ENCODE results near the gene NDUFA13.

Gene NDUFA13

DNA sequence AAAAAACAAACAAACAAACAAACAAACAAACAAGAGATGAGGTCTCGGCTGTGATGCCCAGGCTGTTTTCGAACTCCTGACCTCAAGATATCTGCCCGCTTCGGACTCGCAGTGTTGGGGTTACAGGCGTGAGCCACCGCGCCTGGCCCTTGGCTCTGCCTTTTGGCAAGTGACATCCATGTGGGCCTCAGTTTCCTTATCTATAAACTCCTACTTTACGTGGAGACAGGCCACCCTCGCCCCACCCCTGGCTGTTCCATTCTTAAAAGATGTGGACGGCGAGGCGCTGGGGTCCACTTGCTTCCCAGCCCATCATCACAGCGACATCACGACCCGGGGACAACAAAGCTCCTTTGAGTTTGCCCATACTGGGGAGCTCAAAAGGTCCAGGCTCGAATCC lies 2.3 kb upstream of the NDUFA13 start:
- no peak for DNase-seq

DNA sequence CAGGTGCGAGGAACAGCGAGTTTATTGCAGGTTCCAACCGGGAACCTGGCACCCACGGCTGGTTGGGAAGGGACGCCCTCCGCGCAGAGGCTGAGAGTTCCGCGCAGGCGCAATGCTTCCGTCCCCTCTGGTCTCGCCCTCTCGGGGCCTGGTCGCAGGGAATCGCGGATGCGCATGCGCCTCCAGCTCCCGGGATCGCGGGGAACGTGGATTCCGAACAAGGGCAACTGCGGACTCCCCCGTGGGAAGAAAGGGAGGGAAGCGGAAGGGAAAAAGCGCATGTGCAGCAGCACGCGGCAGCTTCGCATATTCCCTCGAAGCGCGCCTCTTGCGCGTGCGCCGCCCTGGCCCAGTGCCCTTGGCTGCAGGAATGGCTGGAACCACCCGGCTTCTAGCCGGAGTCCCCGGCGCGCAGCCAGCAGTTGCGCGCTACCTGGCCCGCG lies 1.8 kb upstream of the NDUFA13 start:
- DNase-seq: no peak

DNA sequence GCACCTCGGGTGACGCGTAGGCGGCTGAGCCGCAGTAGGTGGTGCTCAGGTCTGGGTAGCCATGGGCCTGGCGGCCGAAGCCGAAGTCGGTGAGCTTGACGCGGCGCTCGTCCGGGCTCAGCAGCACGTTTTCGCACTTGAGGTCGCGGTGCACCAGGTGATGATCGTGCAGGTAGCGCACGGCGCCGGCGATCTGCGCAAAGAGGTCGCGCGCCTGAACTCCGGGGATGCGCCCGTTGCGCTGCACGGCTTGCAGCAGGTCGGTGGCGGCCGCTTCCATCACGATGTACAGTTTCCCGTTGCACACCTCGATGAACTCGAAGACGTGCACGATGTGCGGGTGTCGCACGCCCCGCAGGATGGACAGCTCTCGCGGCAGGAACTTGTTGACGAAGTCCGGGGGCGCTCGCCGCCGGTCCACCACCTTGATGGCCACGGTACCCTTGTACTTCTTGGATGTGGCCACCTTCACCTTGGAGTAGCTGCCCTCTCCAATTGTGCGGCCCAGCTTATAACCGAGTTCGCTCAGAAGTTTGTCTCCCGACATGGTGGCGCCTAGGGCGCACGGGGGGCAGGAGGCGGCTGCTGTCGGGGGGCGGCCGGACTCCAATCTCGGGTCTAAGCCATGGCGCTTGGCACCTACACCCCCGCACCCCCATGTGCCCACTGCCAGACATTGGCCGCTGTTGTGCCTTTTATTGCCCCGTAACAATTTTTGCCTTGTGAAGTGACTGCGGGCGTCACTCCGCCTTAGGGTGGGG lies 964 bp upstream of the NDUFA13 start, which contains the start of gene TSSK6:
Gene TSSK6 (minus strand): TSS at position 668 of the 761 bp plus-strand sequence. CDS start 121 bp downstream, at position 547.
- no peak for DNase-seq

DNA sequence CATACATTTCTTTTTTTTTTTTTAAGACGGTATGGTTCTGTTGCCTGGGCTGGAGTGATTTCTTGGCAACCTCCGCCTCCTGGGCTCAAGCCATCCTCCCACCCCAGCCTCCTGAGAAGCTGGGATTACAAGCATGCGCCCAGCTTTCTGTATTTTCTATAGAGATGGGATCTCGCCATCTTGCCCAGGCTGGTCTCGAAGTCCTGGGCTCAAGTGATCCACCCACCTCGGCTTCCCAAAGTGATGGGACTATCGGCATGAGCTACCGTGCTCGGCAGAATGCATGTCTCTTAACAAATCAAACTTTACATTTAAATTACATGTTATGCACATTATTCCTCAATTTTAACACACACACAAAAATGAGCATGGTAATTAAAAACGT lies 1.2 kb downstream of the NDUFA13 start:
- DNase-seq: no peak

DNA sequence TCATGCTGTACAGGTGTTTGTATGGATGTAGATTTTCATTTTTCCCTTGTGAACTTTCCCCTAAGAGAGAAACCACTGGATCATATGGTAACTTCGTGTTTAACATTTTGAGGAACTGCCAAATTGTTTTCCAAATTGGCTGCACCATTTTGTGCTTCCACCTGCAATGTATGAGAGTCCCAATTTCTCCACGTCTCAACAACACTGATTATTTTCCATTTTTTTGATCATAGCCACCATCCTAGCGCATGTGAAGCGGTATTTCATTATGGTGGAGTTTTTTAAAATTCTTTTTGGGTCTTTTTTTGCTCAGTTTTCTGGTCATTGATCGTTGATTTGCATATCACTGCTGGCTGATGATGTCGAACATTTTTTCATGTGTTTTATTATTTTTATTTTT lies 5.0 kb downstream of the NDUFA13 start:
- DNase-seq: no peak

DNA sequence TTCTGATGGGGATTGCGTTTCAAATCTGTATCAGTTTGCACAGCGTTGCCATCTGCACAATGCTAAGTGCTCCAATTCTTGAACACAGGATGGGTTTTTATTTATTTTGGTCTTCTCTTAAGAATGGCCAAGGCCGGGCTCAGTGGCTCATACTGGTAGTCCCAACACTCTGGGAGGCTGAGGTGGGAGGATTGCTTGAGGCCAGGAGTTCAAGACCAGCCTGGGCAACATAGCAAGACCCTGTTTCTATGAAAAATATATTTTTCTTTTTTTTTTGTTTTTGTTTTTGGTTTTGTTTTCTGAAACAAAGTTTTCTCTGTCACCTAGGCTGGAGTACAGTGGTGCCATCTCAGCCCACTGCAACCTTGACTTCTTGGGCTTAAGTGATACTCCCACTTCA lies 7.2 kb downstream of the NDUFA13 start:
- DNase-seq: no peak

DNA sequence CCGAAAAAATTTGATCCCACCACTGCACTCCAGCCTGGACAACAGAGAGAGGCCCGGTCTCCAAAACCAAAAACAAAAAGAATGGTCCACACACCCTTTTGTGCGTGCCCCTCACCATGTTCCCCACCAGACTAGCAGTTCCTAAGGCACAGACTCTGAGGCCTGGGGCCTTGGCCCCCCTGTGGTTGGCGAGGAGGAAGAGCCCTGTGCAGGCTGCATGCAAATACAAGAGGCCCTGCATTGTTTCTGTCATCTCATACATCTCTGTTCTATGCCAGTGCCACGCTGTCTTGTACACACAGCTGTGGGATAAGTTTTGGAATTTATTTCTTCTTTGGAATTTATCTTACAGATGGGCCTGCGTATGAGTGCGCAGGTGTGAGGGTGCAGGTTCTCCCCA lies 8.0 kb downstream of the NDUFA13 start:
- DNase-seq: no peak

DNA sequence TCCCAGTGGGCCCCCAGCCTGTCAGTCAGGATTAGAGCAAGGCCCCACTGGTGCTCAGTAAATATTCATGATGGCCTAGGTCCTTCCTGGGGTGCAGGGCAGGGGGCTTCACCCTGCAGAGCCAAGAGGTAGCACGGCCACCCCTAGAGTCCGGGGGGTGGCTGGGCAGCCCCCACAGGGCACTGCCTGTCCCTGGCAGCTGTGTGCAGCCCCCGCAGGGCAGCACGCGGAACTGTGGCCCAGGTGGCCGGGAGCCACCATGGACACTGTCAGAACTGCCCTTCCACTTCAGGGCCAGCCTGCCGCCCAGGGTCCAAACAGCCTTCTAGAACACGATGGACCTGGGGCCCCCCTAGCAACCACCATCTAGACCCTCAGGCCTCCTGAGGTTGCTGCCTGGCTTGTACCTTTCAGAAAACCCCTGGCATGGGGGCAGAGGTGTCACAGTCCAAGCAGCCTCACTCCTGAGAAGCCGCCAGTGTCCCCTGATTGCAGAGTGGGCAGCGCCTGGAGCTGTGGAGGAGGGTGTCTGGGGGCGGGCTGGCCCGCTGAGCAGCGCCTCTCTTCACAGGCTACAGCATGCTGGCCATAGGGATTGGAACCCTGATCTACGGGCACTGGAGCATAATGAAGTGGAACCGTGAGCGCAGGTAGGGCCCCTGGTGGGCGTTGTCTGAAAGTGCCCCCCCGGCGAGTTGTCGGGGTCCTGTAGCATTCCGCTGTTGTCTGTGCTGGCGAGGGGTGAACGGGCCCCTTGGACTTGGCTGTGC lies 9.8 kb downstream of the NDUFA13 start:
- DNase-seq: no peak

DNA sequence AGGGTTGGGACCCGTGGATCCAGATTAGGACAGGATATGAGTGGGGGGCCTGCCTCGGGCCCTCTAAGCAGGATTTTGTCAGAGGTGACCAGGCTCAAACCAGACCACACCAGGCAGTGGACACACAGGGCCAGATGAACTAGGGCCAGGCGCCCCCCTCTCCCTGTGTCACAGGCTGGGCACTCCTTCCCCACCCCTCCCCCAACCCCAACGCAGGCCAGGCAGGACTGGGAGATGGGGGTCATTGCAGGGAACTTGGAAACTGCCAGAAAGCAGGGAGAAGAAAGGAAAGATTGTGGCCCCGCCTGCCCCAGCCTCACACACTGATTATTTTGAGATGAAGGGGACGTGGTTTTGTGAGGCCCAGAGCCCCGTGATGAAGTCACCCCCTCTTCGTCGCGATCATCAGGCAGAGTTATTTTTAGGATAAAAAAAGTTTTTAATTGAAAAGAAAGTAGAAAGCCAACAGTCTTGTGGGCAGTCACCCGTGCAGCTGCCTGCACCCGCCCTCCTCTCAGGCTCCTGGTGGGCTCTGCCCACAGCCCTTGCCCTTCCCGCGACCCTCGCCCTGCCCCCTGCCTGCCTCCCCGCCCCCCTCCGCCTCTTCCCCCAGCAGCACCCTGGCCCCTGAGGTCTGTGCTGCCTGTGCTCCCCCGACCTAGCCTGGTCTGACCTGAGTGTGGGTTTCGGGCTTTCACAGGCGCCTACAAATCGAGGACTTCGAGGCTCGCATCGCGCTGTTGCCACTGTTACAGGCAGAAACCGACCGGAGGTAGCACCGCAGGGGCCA lies 10.8 kb downstream of the NDUFA13 start:
- DNase-seq: no peak

DNA sequence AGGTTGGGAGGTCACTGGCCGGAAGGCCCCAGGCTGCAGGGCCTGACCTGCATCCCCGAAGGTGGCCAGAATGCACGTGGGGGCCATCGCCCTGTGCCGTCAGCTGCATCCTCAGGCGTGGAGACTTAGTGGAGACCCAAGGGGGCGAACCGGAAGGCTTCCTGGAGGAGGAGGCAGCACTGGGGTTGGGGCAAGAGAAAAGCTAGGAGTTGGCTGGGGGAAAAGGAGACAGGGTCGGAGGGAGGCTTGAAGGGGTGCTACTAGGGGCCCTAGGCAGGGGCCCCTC lies 11.3 kb downstream of the NDUFA13 start:
- no peak for DNase-seq

DNA sequence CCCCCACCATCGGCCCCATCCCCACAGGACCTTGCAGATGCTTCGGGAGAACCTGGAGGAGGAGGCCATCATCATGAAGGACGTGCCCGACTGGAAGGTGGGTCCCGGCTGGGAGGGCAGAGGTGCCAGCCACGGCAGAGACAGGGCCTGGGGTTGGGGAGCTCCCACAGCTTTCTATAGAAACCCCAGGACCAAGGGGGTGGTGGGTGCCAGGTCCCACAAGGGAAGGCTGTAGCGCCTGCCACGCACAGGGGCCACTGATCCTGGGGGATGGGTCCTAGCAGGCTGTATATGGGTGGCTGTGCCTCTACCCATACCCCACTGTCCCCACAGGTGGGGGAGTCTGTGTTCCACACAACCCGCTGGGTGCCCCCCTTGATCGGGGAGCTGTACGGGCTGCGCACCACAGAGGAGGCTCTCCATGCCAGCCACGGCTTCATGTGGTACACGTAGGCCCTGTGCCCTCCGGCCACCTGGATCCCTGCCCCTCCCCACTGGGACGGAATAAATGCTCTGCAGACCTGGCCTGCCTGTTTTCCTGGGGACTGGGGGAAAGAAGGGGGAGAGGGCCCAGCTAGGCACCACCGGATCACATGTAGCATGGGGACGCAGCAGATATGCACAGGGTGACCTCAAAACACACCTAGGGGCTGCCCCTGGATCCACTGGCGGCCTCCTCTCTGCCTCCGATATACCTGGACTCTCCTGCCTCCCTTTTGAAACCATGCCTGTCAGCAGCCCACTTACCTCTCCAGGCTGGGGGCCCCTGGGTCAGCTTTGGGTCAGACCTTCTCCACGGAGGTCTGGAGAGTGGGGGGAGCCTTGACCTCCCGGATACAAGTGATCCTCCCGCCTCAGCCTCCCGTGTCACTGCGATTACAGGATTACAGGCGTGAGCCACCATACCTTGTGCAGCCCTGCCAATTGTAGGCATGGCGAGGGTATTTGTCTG lies 11.9 kb downstream of the NDUFA13 start:
- DNase-seq: no peak

DNA sequence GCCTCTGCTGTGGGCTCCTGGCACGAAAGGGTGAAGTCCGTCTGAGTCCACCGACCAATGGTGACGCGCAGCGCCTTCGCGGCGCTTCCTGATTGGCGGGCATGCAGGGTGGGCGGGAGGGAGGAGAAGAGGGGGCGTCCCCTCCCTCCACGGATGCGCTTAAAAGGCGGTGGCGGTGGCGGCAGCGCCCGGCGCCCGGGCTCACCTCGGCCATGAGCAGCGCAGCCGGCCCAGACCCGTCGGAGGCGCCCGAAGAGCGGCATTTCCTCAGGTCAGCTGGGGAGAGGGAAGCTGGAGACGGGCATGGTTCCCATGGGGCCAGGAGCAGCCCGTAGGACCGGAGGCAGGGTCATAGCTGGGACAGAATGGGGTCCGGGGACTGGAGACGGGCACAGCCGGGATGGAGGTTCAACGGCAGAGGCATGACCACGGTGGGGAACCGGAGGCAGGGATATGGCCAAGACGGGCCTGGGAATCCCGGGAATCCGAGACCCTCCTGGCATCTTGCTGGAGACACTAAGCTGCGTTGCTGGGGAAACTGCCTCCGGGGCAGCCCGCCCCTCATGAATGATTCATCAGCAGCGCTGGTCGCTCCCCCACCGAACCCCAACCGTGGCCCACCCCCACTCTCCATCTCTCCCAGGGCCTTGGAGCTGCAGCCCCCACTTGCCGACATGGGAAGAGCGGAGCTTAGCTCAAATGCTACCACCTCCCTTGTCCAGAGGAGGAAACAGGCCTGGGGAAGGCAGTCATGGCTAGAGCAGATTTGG lies 12.9 kb downstream of the NDUFA13 start, which contains the start of gene YJEFN3:
Gene YJEFN3 (plus strand): TSS at position 191 of the 770 bp plus-strand sequence. CDS start 22 bp downstream, at position 213.
- DNase-seq: no peak

DNA sequence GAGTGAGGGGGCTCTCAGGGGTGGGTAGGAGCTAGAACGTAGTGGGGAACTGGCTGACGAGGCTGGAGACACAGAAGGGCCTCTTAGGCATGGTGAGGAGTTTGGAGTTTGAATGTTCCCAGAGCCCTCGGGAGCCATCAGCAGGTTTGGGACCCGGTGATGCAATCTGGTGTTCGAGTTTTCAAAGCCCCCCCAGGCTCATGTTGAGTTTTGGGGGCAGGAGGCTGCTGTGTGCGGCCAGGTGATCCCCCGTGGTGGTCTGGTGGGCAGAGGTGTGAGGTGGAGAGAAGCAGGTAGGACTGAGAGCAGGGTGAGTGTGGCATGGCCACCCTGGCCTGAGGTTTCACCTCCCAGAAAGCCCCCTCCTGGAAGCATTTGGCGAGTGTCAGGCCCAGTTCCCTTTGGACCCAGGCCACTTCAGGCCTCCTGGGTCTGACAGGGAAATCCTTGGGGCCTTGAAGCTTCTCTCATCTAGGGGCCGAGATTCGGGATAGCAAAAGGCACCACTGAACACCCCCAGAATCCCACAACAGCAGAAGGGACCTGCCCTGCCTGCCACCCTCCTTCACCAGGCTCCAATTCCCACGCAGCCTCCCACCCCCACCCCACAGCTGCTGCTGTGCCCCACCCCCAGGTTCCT lies 13.9 kb downstream of the NDUFA13 start:
- no peak for DNase-seq

DNA sequence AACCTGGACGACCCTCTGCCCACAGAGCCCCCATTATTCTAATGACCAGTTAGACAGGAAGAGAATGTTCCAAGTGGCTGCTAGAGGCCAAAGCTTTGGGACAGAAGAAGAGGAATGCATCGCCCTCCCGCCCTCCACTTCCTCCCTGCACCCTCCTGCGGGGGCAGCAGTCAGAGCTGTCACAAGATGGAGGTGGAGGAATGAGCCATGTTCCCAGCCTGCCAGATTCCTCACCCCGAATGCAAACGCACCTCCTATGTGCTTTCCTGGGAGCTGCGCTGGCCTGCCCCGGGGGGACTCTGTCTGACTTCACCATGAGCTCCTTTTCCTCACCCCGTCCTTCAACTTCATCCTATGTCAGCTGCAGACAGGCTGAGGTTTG lies 14.4 kb downstream of the NDUFA13 start:
- no peak for DNase-seq

DNA sequence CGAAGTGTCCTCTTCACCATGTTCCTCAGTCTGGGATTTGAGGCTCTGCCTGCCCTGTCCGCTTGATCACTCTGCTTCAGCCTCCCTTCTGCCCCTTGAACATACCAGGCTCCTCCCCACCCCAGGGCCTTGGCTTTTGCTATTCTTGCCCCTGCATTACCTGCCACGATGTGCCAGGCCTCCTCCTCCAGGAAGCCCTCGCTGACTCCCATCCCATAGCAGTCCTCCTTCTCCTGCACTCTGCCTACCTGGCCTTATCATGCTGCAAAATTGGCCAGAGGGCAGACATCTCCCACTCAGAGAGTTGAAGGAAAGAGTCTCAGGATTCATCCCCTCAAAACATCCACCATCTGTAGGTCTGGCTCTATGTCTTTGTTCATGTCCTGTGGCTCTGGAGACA lies 14.9 kb downstream of the NDUFA13 start:
- DNase-seq: no peak

DNA sequence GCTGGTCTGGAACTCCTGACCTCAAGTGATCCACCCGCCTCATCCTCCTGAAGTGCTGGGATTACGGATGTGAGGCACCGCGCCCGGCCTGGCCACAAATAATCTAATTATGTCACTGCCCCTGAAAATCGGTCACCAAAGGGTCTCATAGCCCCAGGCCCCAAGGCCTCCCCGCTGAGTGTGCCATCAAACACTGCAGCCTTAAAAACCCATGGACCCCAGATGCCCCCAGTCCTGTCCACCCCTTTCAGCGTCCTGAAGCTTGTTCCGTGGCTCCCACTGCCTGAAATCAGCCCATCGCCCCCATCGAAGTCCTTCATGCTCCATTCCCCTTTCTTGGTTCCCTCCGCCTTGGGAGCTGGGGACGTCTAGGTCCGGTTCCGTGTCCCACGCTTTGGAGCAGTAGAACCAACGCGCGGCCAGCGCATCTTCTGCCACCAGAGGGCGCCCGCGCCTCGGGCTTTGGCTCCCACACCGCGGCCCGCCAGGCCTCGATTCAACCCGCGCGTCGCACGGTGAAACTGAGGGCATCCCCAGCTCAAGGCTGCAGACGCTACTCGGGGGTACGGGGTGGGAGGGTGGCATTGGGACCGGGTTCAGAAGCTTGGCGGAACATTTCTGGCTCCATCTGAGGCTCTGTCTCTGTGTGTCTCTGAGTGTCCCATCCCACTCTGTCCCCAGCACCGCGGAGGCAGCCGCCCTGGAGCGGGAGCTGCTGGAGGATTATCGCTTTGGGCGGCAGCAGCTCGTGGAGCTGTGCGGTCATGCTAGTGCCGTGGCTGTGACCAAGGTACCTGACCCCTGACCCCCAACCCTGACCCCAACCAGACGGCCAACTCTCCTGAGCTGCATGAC lies 16.2 kb downstream of the NDUFA13 start:
- no peak for DNase-seq

DNA sequence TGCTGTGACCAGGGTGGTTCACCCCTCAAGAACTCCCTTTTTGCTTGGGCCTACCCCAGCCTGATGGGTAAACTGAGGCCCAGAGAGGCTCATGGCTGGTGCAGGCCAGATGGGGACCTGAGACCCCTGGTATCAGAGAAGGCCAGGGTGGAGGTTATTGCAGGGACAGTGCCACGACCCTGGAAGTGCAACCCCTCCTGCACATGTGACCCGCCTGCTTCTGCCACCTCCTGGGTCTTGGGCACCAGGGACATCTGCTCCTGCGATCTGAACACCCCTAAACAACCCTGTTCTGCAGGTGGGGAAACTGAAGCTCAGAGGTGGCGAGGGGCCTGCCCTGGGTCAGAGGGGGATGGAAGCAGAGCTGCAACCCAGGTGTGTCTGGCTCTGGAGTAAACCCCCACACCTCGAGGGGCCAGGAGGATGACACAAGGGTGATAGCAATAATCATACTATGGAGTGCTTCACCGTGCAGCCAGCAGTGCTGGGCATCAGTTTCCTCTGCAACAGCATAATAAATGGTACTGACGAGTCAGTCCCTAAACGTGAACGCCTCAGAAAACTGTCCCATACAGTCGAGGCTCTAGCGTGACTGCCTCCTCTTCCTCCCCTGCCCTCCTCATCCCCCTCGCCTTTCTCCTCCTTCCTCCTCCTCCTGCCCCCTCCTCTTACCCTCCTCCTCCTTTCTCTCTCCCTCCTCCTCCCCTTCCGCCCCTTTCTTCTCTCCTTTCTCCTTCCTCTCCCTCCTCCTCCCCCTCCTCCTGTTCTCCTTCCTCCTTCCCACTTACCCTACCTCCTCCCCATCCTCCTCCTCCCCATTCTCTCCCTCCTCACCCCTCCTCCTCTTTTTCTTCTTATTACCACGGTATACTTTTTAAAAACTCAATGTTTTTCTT lies 17.0 kb downstream of the NDUFA13 start:
- DNase-seq: no peak

DNA sequence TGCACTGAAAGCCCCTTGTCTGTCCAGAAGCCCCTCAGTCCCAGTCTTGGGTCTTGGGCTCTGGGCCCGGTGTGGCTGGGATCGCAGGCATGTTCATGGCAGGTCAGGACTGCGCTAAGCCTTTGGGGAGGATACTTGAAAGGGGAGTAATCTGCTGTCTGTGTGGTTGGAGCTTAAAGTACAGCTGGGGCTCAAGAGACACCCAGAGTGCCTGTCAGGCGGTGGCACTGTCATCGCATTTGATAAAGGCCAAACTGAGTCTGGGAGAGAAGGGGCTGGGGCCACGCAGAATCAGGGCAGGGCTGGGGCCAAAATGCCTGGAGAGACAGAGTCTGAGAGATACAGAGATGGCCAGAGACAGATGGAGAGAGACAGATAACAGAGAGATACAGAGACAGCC lies 17.8 kb downstream of the NDUFA13 start:
- DNase-seq: no peak

All from NCI-H187 treated with DMSO at 0.1 percent for 48 hours (cell line).